Cardiac fibroblast (primary cell): ENCODE measurements around the gene CHI3L2.

Source experiments
- DNase-seq, 2 donors: peaks; one replicate each; pipeline versions ENCODE4 v3.0.0 to v3.0.0-alpha.2; 2010; ENCODE audit warnings: low read depth in 2 of 2
- H3K4me3 ChIP-seq, 2 donors: replicated peaks in 1 of 2; 1 replicate in 1 of 2; 2 replicates in 1 of 2; pipeline ENCODE4 v1.5.1; 2011; ENCODE audit warnings: low read depth in 2 of 2, low read length in 2 of 2, mild to moderate bottlenecking in 2 of 2, moderate library complexity in 1 of 2
- TF ChIP-seq, protein P1 (sequence below): IDR thresholded peaks from one replicate; pipeline ENCODE4 v1.5.1; 2011; ENCODE audit warnings: low read depth, mild to moderate bottlenecking, low read length, inconsistent platforms

The CHI3L2 gene

GRCh38 chr1:111225717-111226400 lies 1.7 kb upstream of the CHI3L2 start:
- peak in 1 of 2 donors; percentile 36 for DNase-seq
- no peak overlapping the region for H3K4me3 ChIP-seq
- TF ChIP-seq, protein P1, sequence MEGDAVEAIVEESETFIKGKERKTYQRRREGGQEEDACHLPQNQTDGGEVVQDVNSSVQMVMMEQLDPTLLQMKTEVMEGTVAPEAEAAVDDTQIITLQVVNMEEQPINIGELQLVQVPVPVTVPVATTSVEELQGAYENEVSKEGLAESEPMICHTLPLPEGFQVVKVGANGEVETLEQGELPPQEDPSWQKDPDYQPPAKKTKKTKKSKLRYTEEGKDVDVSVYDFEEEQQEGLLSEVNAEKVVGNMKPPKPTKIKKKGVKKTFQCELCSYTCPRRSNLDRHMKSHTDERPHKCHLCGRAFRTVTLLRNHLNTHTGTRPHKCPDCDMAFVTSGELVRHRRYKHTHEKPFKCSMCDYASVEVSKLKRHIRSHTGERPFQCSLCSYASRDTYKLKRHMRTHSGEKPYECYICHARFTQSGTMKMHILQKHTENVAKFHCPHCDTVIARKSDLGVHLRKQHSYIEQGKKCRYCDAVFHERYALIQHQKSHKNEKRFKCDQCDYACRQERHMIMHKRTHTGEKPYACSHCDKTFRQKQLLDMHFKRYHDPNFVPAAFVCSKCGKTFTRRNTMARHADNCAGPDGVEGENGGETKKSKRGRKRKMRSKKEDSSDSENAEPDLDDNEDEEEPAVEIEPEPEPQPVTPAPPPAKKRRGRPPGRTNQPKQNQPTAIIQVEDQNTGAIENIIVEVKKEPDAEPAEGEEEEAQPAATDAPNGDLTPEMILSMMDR, result no peak

DNA sequence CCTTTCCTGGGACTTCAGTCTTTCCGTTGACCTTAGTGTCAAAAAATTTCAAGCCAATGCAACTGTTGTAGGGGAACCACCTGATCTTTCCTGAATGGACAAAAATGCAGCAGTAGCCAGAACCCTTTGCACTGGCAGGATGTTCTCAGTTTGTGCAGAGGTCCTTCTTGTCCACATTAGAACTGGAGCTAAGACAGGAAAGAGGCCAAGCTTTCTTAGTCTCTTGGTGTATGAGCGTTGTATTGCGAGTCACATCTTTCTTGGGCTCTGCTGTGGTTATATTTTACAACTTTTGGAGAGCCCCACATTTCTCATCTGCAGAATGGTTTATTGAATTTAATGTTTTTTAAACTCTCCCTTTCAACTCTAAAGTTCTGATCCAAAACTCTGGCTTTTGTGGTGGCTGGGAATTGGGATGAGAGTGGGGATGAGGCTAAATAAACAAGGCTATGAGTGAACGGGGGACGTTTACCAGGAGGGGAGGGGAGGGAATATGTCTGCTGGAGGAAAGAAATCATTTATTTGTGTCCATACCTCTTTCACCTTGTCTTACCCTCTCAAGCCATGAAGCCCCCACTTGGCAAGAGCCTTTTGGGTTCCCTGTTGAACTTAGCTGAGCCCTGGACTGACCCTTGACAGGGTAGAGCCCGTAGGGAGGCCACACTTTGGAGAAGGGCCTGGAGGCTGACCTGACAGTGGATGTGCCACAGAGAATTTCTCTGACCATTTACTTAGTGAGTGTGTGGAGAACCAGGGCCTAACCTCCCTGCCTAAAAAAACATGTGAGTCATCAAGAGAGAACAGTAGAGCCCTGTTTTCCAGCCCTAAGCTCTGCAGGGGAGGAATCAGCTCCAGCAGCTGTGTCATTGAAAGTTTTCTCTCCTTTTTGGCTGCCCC lies 586 bp downstream of the CHI3L2 start:
- DNase-seq, result peak; percentile 90 to 91
- H3K4me3 ChIP-seq, result no peak overlapping the region
- TF ChIP-seq, protein P1, result no peak

GRCh38 chr1:111228748-111229126 lies 1.2 kb downstream of the CHI3L2 start:
- TF ChIP-seq, protein P1, result no peak
- no peak for DNase-seq
- no peak overlapping the region for H3K4me3 ChIP-seq

- DNase-seq, result no peak
- no peak overlapping the region for H3K4me3 ChIP-seq
- TF ChIP-seq, protein P1, result no peak
Observed at GRCh38 chr1:111232134-111232533, 4.6 kb downstream of the CHI3L2 start.

GRCh38 chr1:111234258-111234657 lies 6.7 kb downstream of the CHI3L2 start:
- no peak overlapping the region for H3K4me3 ChIP-seq
- peak in 1 of 2 donors; percentile 38 for DNase-seq
- TF ChIP-seq, protein P1, result no peak

DNA sequence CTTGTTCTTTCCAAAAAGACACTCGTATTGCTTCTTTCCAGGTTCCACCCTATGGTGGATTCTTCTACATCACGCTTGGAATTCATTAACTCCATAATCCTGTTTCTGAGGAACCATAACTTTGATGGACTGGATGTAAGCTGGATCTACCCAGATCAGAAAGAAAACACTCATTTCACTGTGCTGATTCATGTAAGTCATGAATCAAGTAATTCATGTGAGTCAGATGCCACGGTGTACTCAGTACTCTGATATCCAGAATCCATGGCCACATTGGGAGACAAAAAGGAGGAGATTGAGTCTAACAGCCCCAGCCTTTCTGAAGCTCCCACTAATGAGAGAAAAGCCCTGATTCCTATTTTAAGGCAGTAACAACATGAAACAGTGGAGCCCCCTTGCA lies 7.4 kb downstream of the CHI3L2 start:
- TF ChIP-seq, protein P1, result no peak
- H3K4me3 ChIP-seq, result no peak overlapping the region
- peak in 1 of 2 donors; percentile 75 for DNase-seq
